ENCODE data around the gene CDK6.

CDK6 gene

GRCh38 chr7:92769844-92770243 lies 66.5 kb downstream of the CDK6 start:
- FAIRE-seq = no peak

DNA sequence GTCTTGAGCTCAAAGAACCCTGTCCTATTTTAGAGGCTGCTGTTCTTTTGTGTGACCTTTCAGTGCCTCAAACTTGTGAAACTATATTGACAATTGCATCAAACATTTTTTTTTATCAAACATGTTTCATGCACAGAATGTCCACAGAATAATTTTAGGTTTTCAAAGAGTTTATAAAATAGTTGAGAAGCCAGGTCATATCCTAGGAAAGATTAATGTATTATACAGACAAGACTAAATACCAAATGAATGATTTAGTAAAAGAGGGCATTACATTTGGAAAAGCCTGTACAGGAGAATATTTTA lies 67.0 kb downstream of the CDK6 start:
- TF ChIP-seq CTCF (IDR thresholded peaks at IDR 0.05; ENCODE audit: insufficient read depth, missing control alignments) = no peak
- FAIRE-seq (no peak), DNase-seq (ENCODE audit: insufficient read length, low spot score) (no peak)

More at GRCh38 chr7:92769844-92770243, 66.5 kb downstream of the CDK6 start:
- no peak for DNase-seq (ENCODE audit: insufficient read length, low spot score)
- no peak for TF ChIP-seq CTCF (IDR thresholded peaks at IDR 0.05; ENCODE audit: insufficient read depth, missing control alignments)

DNA sequence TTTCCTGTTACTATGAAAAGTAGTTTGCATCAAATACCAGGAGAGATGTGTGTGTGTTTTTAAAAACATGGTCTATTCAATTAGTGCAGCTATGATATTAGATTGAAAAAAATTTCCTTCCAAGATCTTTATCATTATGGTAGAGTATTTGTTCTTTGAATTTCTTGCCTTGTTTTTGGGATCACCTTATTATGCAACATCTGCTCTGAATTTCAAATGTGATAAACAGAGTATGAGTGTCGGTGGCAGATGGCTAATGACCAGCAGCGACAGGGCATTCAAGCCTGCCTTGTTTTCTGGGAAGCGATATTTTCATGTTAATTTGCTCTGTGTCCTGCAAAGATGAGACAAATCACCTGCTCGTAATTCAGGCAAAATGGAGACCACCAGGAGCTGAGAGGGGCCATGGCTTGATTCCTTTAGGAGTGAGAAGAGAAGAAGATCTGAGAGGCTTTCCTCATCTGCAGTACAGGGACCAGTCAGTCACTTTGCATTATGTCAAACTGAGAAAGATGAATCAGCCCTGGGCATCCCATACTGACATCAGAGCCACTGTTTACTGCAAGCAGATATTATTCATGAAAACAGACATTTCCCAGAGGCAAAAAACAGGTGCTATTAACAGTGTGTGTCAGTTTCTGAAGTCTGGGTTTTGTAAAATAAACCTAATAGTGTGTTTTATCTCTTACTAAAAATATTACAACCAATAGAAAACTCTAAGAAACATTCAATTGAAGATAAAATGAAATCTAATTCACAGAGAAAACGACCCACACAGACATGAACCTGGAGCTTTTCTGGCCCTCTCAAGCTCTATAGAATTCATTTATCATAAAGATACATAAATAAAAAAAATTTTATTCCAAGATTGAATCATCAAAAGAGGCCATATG lies 67.6 kb downstream of the CDK6 start:
- FAIRE-seq (no peak), DNase-seq (ENCODE audit: insufficient read length, low spot score) (no peak)
- no peak for TF ChIP-seq CTCF (IDR thresholded peaks at IDR 0.05; ENCODE audit: insufficient read depth, missing control alignments)

DNA sequence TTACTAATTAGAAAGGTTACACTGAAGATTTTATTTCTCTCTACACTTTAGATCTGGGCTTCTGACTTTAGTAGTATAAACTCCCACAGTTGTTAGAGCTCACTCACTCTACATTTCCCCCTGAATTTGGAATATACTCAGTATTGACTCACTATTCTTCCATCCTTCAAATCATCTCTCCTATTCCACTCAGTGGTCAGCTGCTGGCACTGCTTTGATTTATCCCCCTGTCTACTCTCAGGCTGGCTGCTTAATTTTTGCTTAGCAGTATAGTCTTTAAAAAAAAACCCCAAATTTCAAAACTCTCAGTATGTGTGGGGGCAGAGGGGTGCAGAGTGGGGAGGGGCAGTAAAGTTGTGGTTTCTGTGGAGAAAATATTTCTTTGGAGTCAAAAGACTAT lies 68.9 kb downstream of the CDK6 start:
- no peak for TF ChIP-seq CTCF (IDR thresholded peaks at IDR 0.05; ENCODE audit: insufficient read depth, missing control alignments)
- DNase-seq (ENCODE audit: insufficient read length, low spot score) (no peak), FAIRE-seq (no peak)

DNA sequence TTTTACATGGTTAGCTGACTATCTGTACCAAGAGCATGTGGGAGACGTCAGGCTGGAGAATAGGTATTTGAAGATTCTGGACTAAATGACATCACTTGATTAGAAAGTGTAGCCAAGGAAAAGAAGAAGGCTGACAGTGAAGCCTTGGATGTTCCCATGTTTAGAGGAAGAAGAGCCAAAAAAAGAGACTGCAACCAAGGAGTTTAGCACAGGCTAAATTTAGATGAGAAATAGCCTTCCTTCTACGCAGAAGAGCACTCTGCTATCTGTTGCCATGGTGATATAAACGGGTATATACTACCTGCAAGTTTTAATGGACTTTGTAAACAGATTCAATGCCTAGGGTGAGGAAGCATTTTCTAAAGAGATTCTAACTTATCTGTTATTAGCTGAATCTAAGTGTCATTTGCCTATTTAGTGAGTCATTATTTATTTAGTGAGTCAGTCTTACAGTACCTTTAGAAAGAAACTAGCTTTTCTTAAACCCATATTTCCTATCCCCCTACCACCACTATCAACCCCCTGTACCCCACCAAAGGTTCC lies 69.8 kb downstream of the CDK6 start:
- FAIRE-seq = no peak
- DNase-seq (ENCODE audit: insufficient read length, low spot score) = no peak
- no peak for TF ChIP-seq CTCF (IDR thresholded peaks at IDR 0.05; ENCODE audit: insufficient read depth, missing control alignments)

DNA sequence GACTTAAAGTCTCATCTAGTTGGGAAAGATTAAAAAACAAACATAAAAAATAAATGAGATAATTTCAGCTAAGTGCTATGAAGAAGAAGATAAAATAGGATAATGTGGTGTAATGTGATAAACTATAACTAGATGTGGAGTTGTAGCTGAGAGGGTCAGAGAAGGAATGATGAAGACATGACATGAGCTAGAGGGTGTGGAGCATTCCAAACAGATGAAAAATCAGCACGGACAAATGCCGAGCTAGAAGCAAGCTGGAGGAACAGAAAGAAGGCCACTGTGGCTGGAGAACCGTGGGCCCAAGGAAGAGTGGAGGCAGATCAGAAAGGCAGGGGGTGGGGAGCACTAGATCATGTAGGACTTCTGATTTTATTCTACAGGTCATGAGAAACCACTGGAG lies 70.6 kb downstream of the CDK6 start:
- FAIRE-seq = no peak
- no peak for DNase-seq (ENCODE audit: insufficient read length, low spot score)
- TF ChIP-seq CTCF (IDR thresholded peaks at IDR 0.05; ENCODE audit: insufficient read depth, missing control alignments) = no peak

Measured in D721Med (cell line).